Fibroblast of peridontal ligament (primary cell): ENCODE data around the gene GABBR2.
A peak's percentile ranks its signal among the peaks of the same experiment; 100 is the strongest.

Experiments
- DNase-seq: peaks from one replicate; pipeline ENCODE4 v3.0.0-alpha.2; 2010; ENCODE audit errors: extremely low read depth

Gene GABBR2

GRCh38 chr9:98370976-98371315, 337.8 kb downstream of the GABBR2 start:
- DNase-seq = no peak

GRCh38 chr9:98370300-98370975, 338.3 kb downstream of the GABBR2 start:
- DNase-seq = no peak

GRCh38 chr9:98369896-98370295, 338.8 kb downstream of the GABBR2 start:
- no peak for DNase-seq

GRCh38 chr9:98369471-98369870, 339.3 kb downstream of the GABBR2 start:
- DNase-seq = no peak

GRCh38 chr9:98369066-98369425, 339.7 kb downstream of the GABBR2 start:
- DNase-seq = no peak

GRCh38 chr9:98368366-98369065, 340.2 kb downstream of the GABBR2 start:
- no peak for DNase-seq

GRCh38 chr9:98367923-98368322, 340.8 kb downstream of the GABBR2 start:
- no peak for DNase-seq

- peak; percentile 43 for DNase-seq
These were observed 341.3 kb downstream of the GABBR2 start for GRCh38 chr9:98367371-98367900.

GRCh38 chr9:98365781-98366180, 343.0 kb downstream of the GABBR2 start:
- DNase-seq = no peak

- peak; percentile 20 for DNase-seq
These were observed 343.5 kb downstream of the GABBR2 start for GRCh38 chr9:98365227-98365669.

GRCh38 chr9:98364086-98364485, 344.6 kb downstream of the GABBR2 start:
- DNase-seq = no peak

- DNase-seq = no peak
These were observed 345.1 kb downstream of the GABBR2 start for GRCh38 chr9:98363644-98364043.

GRCh38 chr9:98362624-98363252, 346.0 kb downstream of the GABBR2 start:
- DNase-seq = no peak

- no peak for DNase-seq
These were observed 347.1 kb downstream of the GABBR2 start for GRCh38 chr9:98361645-98362044.

- no peak for DNase-seq
These were observed 348.5 kb downstream of the GABBR2 start for GRCh38 chr9:98360176-98360708.

- DNase-seq = no peak
These were observed 349.2 kb downstream of the GABBR2 start for GRCh38 chr9:98359569-98359968.

GRCh38 chr9:98357921-98358535, 350.7 kb downstream of the GABBR2 start:
- peak; percentile 37 for DNase-seq

- DNase-seq = no peak
These were observed 351.6 kb downstream of the GABBR2 start for GRCh38 chr9:98356953-98357690.

GRCh38 chr9:98356326-98356725, 352.4 kb downstream of the GABBR2 start:
- no peak for DNase-seq

GRCh38 chr9:98351370-98351769, 357.4 kb downstream of the GABBR2 start:
- no peak for DNase-seq

- no peak for DNase-seq
These were observed 361.1 kb downstream of the GABBR2 start for GRCh38 chr9:98347642-98348041.
